Measurements from ENCODE around the gene GOLGA8K.
"Not testable (repeated sequence)": the region's sequence is repeated elsewhere in the genome, so short reads cannot be mapped to it uniquely, and the experiment has no call there.

Gene GOLGA8K

GRCh38 chr15:32388050-32388648, 14.9 kb downstream of the GOLGA8K start:
- not testable (repeated sequence) for H3K36me3 ChIP-seq (ENCODE audit: low read length); H3K9me3 ChIP-seq (ENCODE audit: insufficient read depth, low read length)

GRCh38 chr15:32385823-32386495, 17.1 kb downstream of the GOLGA8K start:
- not testable (repeated sequence) for H4K20me1 ChIP-seq (ENCODE audit: low read depth, low read length); H3K4me2 ChIP-seq (ENCODE audit: low read depth, low read length, poor library complexity, severe bottlenecking); H3K9ac ChIP-seq (ENCODE audit: low read length); H3K9me3 ChIP-seq (ENCODE audit: insufficient read depth, low read length); H3K9me2 ChIP-seq (replicated peaks; ENCODE audit: insufficient read depth, low read length); H2AFZ ChIP-seq (ENCODE audit: low read depth, low read length, severe bottlenecking); H3K36me3 ChIP-seq (ENCODE audit: low read length); H3K79me2 ChIP-seq (ENCODE audit: insufficient read depth, low read length); H3K4me3 ChIP-seq (ENCODE audit: insufficient read depth, low read length, poor library complexity, severe bottlenecking); H3F3A ChIP-seq (ENCODE audit: insufficient read depth); H3K27ac ChIP-seq (ENCODE audit: low read depth, low read length); H3K27me3 ChIP-seq (ENCODE audit: low read length)

More at GRCh38 chr15:32388050-32388648, 14.9 kb downstream of the GOLGA8K start:
- not testable (repeated sequence) for H3K4me3 ChIP-seq (ENCODE audit: insufficient read depth, low read length, poor library complexity, severe bottlenecking); H2AFZ ChIP-seq (ENCODE audit: low read depth, low read length, severe bottlenecking); H3F3A ChIP-seq (ENCODE audit: insufficient read depth); H3K4me2 ChIP-seq (ENCODE audit: low read depth, low read length, poor library complexity, severe bottlenecking); H3K27ac ChIP-seq (ENCODE audit: low read depth, low read length); H4K20me1 ChIP-seq (ENCODE audit: low read depth, low read length); H3K79me2 ChIP-seq (ENCODE audit: insufficient read depth, low read length); H3K9ac ChIP-seq (ENCODE audit: low read length); H3K9me2 ChIP-seq (replicated peaks; ENCODE audit: insufficient read depth, low read length); H3K27me3 ChIP-seq (ENCODE audit: low read length)

GRCh38 chr15:32374185-32374584, 28.9 kb downstream of the GOLGA8K start:
- H2AFZ ChIP-seq (ENCODE audit: low read depth, low read length, severe bottlenecking); H3K4me2 ChIP-seq (ENCODE audit: low read depth, low read length, poor library complexity, severe bottlenecking); H4K20me1 ChIP-seq (ENCODE audit: low read depth, low read length); H3K9me2 ChIP-seq (replicated peaks; ENCODE audit: insufficient read depth, low read length); H3K9me3 ChIP-seq (ENCODE audit: insufficient read depth, low read length); H3K4me3 ChIP-seq (ENCODE audit: insufficient read depth, low read length, poor library complexity, severe bottlenecking); H3K36me3 ChIP-seq (ENCODE audit: low read length); H3K27ac ChIP-seq (ENCODE audit: low read depth, low read length); H3K9ac ChIP-seq (ENCODE audit: low read length); H3F3A ChIP-seq (ENCODE audit: insufficient read depth); H3K27me3 ChIP-seq (ENCODE audit: low read length); H3K79me2 ChIP-seq (ENCODE audit: insufficient read depth, low read length): not testable (repeated sequence)

- H3K4me3 ChIP-seq (ENCODE audit: insufficient read depth, low read length, poor library complexity, severe bottlenecking); H3K27ac ChIP-seq (ENCODE audit: low read depth, low read length); H3F3A ChIP-seq (ENCODE audit: insufficient read depth); H3K9me2 ChIP-seq (replicated peaks; ENCODE audit: insufficient read depth, low read length); H3K9me3 ChIP-seq (ENCODE audit: insufficient read depth, low read length); H3K79me2 ChIP-seq (ENCODE audit: insufficient read depth, low read length); H4K20me1 ChIP-seq (ENCODE audit: low read depth, low read length); H3K36me3 ChIP-seq (ENCODE audit: low read length); H3K27me3 ChIP-seq (ENCODE audit: low read length); H3K9ac ChIP-seq (ENCODE audit: low read length); H3K4me2 ChIP-seq (ENCODE audit: low read depth, low read length, poor library complexity, severe bottlenecking); H2AFZ ChIP-seq (ENCODE audit: low read depth, low read length, severe bottlenecking): not testable (repeated sequence)
Measured at GRCh38 chr15:32373707-32374106, 29.4 kb downstream of the GOLGA8K start.

GRCh38 chr15:32372075-32372474, 31.0 kb downstream of the GOLGA8K start:
- not testable (repeated sequence) for H3K36me3 ChIP-seq (ENCODE audit: low read length); H3K27me3 ChIP-seq (ENCODE audit: low read length); H3K9ac ChIP-seq (ENCODE audit: low read length); H3K79me2 ChIP-seq (ENCODE audit: insufficient read depth, low read length); H3F3A ChIP-seq (ENCODE audit: insufficient read depth); H4K20me1 ChIP-seq (ENCODE audit: low read depth, low read length); H3K27ac ChIP-seq (ENCODE audit: low read depth, low read length); H3K9me3 ChIP-seq (ENCODE audit: insufficient read depth, low read length); H2AFZ ChIP-seq (ENCODE audit: low read depth, low read length, severe bottlenecking); H3K9me2 ChIP-seq (replicated peaks; ENCODE audit: insufficient read depth, low read length); H3K4me3 ChIP-seq (ENCODE audit: insufficient read depth, low read length, poor library complexity, severe bottlenecking); H3K4me2 ChIP-seq (ENCODE audit: low read depth, low read length, poor library complexity, severe bottlenecking)

- H3K9ac ChIP-seq (ENCODE audit: low read length); H3K79me2 ChIP-seq (ENCODE audit: insufficient read depth, low read length); H3K4me2 ChIP-seq (ENCODE audit: low read depth, low read length, poor library complexity, severe bottlenecking); H3K9me2 ChIP-seq (replicated peaks; ENCODE audit: insufficient read depth, low read length); H4K20me1 ChIP-seq (ENCODE audit: low read depth, low read length); H3K9me3 ChIP-seq (ENCODE audit: insufficient read depth, low read length); H3K27me3 ChIP-seq (ENCODE audit: low read length); H3K36me3 ChIP-seq (ENCODE audit: low read length); H2AFZ ChIP-seq (ENCODE audit: low read depth, low read length, severe bottlenecking); H3K4me3 ChIP-seq (ENCODE audit: insufficient read depth, low read length, poor library complexity, severe bottlenecking); H3F3A ChIP-seq (ENCODE audit: insufficient read depth); H3K27ac ChIP-seq (ENCODE audit: low read depth, low read length): not testable (repeated sequence)
Measured at GRCh38 chr15:32370526-32370925, 32.6 kb downstream of the GOLGA8K start.

GRCh38 chr15:32370064-32370463, 33.0 kb downstream of the GOLGA8K start:
- H3K9ac ChIP-seq (ENCODE audit: low read length); H4K20me1 ChIP-seq (ENCODE audit: low read depth, low read length); H3F3A ChIP-seq (ENCODE audit: insufficient read depth); H3K36me3 ChIP-seq (ENCODE audit: low read length); H2AFZ ChIP-seq (ENCODE audit: low read depth, low read length, severe bottlenecking); H3K27me3 ChIP-seq (ENCODE audit: low read length); H3K9me3 ChIP-seq (ENCODE audit: insufficient read depth, low read length); H3K9me2 ChIP-seq (replicated peaks; ENCODE audit: insufficient read depth, low read length); H3K27ac ChIP-seq (ENCODE audit: low read depth, low read length); H3K4me2 ChIP-seq (ENCODE audit: low read depth, low read length, poor library complexity, severe bottlenecking); H3K79me2 ChIP-seq (ENCODE audit: insufficient read depth, low read length); H3K4me3 ChIP-seq (ENCODE audit: insufficient read depth, low read length, poor library complexity, severe bottlenecking): not testable (repeated sequence)

- H4K20me1 ChIP-seq (ENCODE audit: low read depth, low read length), result not testable (repeated sequence)
Measured at GRCh38 chr15:32366492-32366891, 36.6 kb downstream of the GOLGA8K start.

More at GRCh38 chr15:32366492-32366891, 36.6 kb downstream of the GOLGA8K start:
- H3K9me3 ChIP-seq (ENCODE audit: insufficient read depth, low read length); H3F3A ChIP-seq (ENCODE audit: insufficient read depth); H3K79me2 ChIP-seq (ENCODE audit: insufficient read depth, low read length); H3K4me2 ChIP-seq (ENCODE audit: low read depth, low read length, poor library complexity, severe bottlenecking); H3K27ac ChIP-seq (ENCODE audit: low read depth, low read length); H2AFZ ChIP-seq (ENCODE audit: low read depth, low read length, severe bottlenecking); H3K4me3 ChIP-seq (ENCODE audit: insufficient read depth, low read length, poor library complexity, severe bottlenecking); H3K27me3 ChIP-seq (ENCODE audit: low read length); H3K36me3 ChIP-seq (ENCODE audit: low read length); H3K9me2 ChIP-seq (replicated peaks; ENCODE audit: insufficient read depth, low read length); H3K9ac ChIP-seq (ENCODE audit: low read length): not testable (repeated sequence)

Measured in SU-DHL-6 (cell line).